Astrocyte of the cerebellum (primary cell): ENCODE results near the gene GSC.
A peak's percentile ranks its signal among the peaks of the same experiment; 100 is the strongest.
"Not testable (repeated sequence)": the region's sequence is repeated elsewhere in the genome, so short reads cannot be mapped to it uniquely, and the experiment has no call there.

Experiments used
- DNase-seq: peaks from one replicate; pipeline ENCODE4 v3.0.0-alpha.2; 2011; ENCODE audit warnings: low read depth
- H3K4me3 ChIP-seq: 2 replicates; pipeline ENCODE4 v1.5.1; 2011; ENCODE audit warnings: mild to moderate bottlenecking, low read depth, low read length, moderate library complexity
- in situ Hi-C: cut with HindIII; loops from 2 replicates; pipeline ENCODE4 v1.10.0; 2017; ENCODE audit warnings: low sequenced_read_pairs
- TF ChIP-seq, protein P1 (sequence below): IDR thresholded peaks from 2 replicates; pipeline ENCODE4 v1.5.1; 2012; ENCODE audit warnings: low read length, low read depth, moderate library complexity, mild to moderate bottlenecking; ENCODE audit errors: missing control alignments

GSC gene

DNA sequence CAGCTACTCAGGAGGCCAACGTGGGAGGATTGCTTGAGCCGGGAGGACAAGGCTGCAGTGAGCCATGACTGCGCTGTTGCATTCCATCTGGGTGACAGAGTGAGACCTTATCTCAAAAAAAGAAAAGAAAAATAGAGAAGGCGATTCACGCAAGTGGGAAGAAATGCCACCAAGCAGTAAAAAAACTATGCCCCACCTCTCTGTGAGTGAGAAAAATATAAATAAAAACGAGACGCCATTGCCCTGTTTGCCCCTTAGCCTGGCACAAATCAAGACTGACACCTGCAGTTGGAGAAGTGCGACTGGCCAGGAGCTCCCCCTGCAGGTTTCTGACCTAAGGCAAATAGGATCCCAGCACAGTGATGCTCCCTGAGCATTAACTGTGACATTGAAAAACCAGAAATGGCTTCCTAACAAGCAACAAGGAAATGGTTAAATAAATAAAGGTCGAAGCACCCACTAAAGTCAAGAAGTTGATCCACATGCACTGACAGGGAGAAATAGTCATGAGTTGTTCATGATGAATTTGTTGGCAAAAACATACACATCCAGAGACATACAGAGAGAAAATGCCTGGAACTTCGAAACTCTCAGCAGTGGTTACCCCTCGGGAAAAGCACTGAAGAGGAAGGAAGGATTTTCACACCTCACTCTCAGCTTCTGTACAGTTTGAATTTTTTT is 21.1 kb downstream of the GSC start:
- H3K4me3 ChIP-seq: no peak overlapping the region
- in situ Hi-C loops: no loop called here
- TF ChIP-seq, protein P1, sequence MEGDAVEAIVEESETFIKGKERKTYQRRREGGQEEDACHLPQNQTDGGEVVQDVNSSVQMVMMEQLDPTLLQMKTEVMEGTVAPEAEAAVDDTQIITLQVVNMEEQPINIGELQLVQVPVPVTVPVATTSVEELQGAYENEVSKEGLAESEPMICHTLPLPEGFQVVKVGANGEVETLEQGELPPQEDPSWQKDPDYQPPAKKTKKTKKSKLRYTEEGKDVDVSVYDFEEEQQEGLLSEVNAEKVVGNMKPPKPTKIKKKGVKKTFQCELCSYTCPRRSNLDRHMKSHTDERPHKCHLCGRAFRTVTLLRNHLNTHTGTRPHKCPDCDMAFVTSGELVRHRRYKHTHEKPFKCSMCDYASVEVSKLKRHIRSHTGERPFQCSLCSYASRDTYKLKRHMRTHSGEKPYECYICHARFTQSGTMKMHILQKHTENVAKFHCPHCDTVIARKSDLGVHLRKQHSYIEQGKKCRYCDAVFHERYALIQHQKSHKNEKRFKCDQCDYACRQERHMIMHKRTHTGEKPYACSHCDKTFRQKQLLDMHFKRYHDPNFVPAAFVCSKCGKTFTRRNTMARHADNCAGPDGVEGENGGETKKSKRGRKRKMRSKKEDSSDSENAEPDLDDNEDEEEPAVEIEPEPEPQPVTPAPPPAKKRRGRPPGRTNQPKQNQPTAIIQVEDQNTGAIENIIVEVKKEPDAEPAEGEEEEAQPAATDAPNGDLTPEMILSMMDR: peak; percentile 74
- no peak for DNase-seq

DNA sequence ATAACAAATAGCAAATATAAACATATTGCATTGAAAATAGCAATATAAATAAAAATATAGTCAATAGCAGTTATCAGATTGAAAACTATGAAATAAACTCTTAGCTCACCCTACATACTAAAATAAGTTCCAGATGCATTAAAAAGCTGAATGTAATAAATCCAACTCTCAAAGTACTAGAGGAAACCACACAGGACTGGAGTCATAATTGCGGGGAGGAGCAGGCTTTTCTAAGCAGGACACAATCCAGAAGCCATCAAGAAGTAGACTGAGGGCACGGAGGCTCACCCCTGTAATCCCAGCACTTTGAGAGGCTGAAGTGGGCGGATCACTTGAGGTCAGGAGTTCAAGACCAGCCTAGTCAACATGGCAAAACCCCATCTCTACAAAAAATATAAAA is 22.2 kb downstream of the GSC start:
- DNase-seq: no peak
- TF ChIP-seq, protein P1: no peak
- in situ Hi-C loops: no loop called here
- no peak overlapping the region for H3K4me3 ChIP-seq

DNA sequence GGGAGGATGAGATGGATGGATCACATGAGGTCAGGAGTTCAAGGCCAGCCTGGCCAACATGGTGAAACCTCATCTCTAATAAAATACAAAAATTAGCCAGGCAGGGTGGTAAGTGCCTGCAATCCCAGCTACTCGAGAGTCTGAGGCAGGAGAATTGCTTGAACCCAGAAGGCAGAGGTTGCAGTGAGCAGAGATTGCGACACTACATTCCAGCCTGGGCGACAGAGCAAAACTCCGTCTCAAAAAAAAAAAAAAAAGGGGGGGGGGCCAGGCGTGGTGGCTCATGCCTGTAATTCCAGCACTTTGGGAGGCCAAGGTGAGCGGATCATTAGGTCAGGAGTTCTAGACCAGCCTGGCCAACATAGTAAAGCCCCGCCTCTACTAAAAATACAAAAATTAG is 22.8 kb downstream of the GSC start:
- in situ Hi-C loops, H3K4me3 ChIP-seq, DNase-seq: not testable (repeated sequence)

DNA sequence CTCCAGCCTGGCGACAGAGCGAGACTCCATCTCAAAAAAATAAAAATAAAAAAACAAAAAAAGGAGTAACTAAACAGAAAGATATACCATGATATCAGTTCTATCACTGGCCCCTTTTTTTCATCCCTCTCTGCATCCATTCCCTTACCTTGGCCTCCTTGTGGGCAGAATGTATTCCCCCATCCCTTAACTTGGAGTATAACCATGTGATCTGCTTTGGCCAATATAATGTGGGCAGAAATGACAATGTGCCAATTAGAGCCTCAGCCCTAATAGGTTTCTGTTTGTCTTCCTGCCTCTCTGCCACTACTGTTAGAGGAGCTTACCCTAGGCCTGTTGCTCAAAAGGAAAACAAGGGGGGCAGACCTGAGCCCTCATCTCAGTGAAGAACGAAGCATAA is 23.8 kb downstream of the GSC start:
- TF ChIP-seq, protein P1: no peak
- in situ Hi-C loops: no loop called here
- H3K4me3 ChIP-seq: no peak overlapping the region
- DNase-seq: no peak

DNA sequence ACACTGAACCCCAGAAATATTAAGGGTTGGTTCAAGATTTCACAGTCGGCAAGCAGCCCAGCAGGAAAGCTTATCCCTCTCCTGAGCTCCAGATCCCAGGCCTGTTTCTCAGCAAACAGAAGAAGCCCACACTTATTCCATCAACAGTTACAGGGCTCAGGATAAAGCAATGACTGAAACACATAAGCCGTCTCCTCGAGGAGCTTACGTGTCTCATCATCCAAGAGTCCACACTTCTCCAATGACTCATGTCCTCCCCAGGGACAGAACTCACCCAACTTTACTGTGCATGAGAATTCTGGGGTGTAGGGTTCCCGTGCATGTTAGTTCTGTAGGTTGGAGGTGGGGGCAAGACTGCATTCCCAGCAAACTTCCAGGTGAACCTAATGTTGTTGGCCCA is 31.2 kb downstream of the GSC start:
- H3K4me3 ChIP-seq: no peak overlapping the region
- DNase-seq: no peak
- in situ Hi-C loops: loop anchor here (5.0 kb wide), 1 partner anchor 76 kb away; no protein-coding TSS in a partner anchor
- TF ChIP-seq, protein P1: no peak

DNA sequence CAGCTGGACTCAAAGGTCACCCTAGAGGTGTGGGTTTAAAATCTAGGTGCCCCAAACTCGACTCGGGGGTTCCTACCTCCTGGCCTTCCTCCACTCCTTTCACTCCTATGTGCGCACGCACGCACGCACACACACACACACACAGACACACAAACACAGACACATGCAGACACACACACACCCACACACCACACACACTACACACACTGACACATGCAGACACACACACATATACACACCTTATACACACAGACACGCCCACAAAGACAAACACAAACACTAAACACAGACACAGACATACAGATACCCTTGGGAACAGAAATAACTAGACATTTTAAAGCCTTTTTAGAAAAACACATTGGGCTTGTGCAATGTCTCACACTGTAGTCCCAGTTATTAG is 31.8 kb downstream of the GSC start:
- in situ Hi-C loops: loop anchor here (5.0 kb wide), 1 partner anchor 76 kb away; no protein-coding TSS in a partner anchor
- no peak for DNase-seq
- TF ChIP-seq, protein P1: no peak

DNA sequence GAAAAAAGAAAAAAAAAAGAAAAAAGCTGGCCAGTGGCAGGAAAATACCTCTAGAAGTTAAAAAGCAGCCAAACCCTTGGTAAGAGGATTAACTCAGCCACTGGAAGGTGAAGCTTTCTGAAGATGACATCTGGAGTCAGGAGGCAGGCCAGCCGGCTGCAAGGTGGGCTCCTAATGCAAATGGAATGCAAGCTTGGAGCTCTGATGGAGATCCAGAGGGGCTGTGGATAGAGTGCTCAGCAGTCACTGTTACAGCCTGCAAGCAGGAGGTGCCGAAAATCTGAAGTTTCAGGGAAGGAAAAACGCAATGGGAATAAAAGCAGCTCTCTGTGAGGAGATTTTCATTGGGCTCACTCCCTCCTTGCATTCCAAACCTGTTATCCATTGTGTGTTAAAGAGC is 41.0 kb downstream of the GSC start:
- H3K4me3 ChIP-seq: no peak overlapping the region
- no peak for DNase-seq
- in situ Hi-C loops: no loop called here
- TF ChIP-seq, protein P1: no peak

More for the DNA sequence above, 31.8 kb downstream of the GSC start:
- H3K4me3 ChIP-seq: no peak overlapping the region

DNA sequence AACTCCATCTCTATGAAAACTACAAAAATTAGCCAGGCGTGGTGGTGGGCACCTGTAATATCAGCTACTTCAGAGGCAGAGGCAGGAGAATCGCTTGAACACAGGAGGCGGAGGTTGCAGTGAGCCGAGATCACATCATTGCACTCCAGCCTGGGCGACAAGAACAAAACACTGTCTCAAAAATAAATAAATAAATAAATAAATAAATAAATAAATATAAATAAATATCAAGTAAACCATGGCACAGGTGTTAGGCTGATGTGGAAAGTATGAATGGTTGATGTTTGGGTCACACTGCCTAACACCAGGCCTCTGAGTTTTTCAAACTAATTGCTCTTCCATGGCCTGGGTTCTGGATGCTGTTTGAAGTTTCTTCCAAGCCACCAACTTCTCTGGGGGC is 41.5 kb downstream of the GSC start:
- DNase-seq, H3K4me3 ChIP-seq, in situ Hi-C loops: not testable (repeated sequence)

DNA sequence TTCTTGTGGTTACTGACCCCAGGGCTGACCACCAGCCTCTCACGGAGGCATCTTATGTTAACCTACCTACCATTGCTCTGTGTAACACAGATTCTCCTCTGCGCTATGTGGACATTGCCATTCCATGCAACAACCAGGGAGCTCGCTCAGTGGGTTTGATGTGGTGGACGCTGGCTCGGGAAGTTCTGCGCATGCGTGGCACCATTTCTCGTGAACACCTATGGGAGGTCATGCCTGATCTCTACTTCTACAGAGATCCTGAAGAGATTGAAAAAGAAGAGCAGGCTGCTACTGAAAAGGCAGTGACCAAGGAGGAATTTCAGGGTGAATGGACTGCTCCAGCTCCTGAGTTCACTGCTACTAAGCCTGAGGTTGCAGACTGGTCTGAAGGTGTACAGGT is 43.3 kb downstream of the GSC start:
- DNase-seq, H3K4me3 ChIP-seq, in situ Hi-C loops: not testable (repeated sequence)
